Epidermal melanocyte (primary cell): ENCODE measurements around the gene SPHKAP.
"Not testable (repeated sequence)": the region's sequence is repeated elsewhere in the genome, so short reads cannot be mapped to it uniquely, and the experiment has no call there.

Experiments
- DNase-seq: peaks from one replicate; pipeline ENCODE4 v3.0.0; 2011; ENCODE audit warnings: low spot score; ENCODE audit not compliant: insufficient read length

SPHKAP gene, protein sequence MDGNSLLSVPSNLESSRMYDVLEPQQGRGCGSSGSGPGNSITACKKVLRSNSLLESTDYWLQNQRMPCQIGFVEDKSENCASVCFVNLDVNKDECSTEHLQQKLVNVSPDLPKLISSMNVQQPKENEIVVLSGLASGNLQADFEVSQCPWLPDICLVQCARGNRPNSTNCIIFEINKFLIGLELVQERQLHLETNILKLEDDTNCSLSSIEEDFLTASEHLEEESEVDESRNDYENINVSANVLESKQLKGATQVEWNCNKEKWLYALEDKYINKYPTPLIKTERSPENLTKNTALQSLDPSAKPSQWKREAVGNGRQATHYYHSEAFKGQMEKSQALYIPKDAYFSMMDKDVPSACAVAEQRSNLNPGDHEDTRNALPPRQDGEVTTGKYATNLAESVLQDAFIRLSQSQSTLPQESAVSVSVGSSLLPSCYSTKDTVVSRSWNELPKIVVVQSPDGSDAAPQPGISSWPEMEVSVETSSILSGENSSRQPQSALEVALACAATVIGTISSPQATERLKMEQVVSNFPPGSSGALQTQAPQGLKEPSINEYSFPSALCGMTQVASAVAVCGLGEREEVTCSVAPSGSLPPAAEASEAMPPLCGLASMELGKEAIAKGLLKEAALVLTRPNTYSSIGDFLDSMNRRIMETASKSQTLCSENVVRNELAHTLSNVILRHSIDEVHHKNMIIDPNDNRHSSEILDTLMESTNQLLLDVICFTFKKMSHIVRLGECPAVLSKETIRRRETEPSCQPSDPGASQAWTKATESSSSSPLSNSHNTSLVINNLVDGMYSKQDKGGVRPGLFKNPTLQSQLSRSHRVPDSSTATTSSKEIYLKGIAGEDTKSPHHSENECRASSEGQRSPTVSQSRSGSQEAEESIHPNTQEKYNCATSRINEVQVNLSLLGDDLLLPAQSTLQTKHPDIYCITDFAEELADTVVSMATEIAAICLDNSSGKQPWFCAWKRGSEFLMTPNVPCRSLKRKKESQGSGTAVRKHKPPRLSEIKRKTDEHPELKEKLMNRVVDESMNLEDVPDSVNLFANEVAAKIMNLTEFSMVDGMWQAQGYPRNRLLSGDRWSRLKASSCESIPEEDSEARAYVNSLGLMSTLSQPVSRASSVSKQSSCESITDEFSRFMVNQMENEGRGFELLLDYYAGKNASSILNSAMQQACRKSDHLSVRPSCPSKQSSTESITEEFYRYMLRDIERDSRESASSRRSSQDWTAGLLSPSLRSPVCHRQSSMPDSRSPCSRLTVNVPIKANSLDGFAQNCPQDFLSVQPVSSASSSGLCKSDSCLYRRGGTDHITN (N-terminal part only)

DNA sequence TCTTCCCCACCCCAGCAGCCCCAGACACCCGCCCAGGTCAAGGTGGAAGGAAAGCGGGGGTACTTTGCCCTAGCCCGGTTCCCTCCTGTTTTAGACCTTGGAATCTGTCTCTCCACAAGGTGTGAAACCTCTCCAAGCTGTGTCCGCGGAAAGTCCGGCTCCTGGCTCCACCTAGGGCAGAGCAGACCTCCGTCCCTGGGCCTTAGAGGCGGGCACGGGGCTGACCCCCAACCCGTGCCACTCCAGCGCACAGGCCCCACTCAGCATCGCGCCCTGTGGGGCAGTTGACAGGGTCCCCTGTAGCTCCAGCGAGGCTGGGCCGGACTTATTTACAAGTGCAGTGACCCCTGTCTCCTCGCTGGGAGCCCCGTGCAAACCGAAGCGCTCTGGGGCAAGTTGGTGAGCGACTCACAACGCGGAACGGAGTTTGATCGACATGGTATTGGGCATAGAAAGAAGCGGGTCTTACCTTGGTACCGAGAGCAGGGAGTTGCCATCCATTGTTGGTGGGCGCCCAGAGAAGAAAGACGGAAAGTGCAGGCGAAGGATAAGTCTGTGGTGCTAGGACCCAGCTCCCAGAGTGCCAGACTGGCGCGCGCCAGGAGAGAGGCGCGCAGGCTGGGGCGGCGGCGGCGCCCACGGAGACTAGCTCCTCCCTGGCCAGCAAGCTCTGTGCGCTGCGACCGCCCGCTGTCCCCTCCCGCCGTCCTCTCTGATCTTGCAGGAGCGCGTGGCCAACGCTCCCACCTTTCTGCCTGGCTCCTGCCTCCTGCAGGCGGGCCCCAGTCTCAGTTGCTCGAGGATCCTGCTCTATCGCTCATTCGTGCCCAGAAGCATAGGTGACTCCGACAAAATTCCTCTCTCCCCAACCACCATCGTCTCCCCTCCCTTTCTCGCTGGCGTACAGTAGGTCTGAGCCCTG, at the start of gene SPHKAP:
Gene SPHKAP (minus strand): TSS at position 590 of the 922 bp plus-strand sequence. CDS start 89 bp downstream, at position 501.
- DNase-seq: no peak

GRCh38 chr2:228227466-228227865, 46.0 kb upstream of the SPHKAP start:
- DNase-seq: no peak

GRCh38 chr2:228224410-228224809, 42.9 kb upstream of the SPHKAP start:
- no peak for DNase-seq

DNA sequence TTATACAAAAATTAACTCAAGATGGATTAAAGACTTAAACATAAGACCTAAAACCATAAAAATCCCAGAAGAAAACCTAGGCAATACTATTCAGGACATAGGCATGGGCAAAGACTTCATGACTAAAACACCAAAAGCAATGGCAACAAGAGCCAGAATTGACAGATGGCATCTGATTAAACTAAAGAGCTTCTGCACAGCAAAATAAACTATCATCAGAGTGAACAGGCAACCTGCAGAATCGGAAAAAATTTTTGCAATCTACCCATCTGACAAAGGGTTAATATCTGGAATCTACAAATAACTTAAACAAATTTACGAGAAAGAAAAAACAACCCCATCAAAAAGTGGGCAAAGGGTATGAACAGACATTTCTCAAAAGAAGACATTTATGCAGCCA, 37.1 kb upstream of the SPHKAP start:
- DNase-seq: not testable (repeated sequence)

- no peak for DNase-seq
Observed at GRCh38 chr2:228197504-228197903, 16.0 kb upstream of the SPHKAP start.

GRCh38 chr2:228180181-228181097, 1.0 kb downstream of the SPHKAP start:
- DNase-seq: no peak

- DNase-seq: no peak
Observed at GRCh38 chr2:228167290-228167689, 14.2 kb downstream of the SPHKAP start.

DNA sequence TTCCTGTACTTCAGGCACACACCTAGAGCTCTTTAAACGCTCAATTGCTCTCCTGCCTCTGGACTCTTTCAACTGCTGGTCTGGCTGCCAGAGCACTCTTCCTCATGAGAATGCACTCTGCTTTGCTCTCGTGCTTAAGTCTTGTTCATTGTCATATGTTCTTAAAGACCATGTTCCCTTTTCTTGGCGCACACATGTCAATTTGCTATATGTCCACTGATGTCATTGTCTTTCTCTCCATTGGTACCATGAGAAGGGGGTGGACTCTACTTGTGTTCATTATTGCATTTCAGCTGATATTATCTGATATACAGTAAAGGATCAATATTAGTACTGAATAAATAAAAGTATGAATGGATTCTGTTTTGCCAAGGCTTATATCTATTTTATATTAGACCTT, 16.8 kb downstream of the SPHKAP start:
- DNase-seq: no peak

- DNase-seq: no peak
Observed at GRCh38 chr2:228157841-228158240, 23.6 kb downstream of the SPHKAP start.

- DNase-seq: no peak
Observed at GRCh38 chr2:228144961-228145360, 36.5 kb downstream of the SPHKAP start.

DNA sequence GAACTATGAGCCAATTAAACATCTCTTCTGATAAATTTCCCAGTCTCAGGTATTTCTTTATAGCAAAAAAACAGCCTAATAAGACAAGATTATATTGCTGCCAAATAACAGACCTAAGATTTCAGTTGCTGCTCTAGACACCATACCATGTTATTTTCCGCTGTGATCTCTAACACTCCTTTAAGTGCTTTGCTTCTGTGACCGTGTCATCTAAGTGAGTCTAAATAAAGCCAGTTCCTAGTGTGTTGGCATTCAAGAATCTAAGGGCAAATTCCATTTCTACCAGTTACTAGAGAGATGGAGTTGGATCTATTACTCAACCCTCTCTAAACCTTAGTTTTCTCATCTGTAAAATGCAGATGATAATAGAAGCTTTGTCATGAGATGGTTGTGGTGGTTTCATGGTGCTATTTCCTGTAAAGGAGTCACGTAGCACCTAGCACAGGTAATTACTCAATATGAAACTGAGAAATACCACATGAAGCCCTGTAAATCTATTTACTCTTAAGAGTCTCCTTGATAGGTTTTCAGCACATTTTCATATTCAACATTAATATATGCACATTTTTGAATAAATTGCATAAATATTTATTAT, 40.5 kb downstream of the SPHKAP start:
- DNase-seq: no peak

DNA sequence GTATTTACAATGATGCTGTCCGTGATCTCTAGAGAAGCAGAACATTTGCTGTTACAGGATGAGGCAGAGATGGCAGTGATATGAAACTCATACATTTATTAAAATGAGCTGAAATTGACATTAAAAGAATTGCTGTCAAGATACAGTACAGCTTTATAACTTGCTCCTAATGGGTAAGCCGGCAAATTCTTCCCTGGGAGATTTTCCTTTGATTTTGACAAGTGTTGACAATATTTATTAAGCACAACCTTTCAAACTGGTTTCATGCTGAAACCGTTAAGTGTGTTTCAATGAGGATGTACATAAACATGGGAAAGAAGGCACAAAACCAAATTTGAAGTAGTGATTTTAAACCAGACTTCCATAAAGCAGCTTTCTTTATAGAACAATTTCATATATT, 45.5 kb downstream of the SPHKAP start:
- no peak for DNase-seq

- DNase-seq: no peak
Observed at GRCh38 chr2:228135300-228135699, 46.2 kb downstream of the SPHKAP start.

GRCh38 chr2:228131833-228132232, 49.7 kb downstream of the SPHKAP start:
- DNase-seq: no peak

DNA sequence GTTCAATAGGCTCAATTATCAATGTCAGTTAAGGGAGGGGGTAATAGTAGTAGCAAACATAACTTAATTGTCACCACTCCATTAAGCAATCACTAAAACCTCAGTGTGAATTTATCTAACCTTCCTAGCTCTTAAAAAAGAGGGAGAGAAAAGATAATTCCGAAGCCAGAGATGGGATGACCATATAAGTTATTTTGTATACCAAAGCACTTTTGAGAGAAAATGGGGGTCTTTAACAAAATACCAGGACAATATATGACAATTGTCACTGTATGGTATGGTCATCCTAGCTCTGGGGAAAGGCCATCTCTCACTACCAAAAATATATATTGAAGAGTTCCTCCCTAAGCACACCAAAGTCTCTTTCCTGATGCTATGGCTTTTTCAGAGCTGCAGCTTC, 55.1 kb downstream of the SPHKAP start:
- no peak for DNase-seq

DNA sequence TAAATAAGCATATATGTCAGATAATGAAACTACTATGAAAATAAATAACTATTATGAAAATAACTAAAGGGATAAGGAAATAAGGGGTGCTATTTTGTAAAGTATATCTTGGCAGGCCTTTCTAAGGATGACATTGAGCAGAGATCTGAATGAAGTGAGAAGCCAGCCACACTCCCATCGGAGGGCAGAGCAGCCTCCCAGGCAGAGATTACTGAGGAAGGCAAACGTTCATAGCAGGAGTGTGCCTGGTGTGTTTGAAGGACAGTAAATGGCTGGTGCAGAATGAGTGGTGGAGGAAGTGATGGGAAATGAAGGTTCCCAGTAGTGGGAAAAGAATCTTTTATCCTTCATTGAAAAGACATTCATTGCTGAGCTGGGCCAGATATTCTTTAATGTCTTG, 62.5 kb downstream of the SPHKAP start:
- no peak for DNase-seq

DNA sequence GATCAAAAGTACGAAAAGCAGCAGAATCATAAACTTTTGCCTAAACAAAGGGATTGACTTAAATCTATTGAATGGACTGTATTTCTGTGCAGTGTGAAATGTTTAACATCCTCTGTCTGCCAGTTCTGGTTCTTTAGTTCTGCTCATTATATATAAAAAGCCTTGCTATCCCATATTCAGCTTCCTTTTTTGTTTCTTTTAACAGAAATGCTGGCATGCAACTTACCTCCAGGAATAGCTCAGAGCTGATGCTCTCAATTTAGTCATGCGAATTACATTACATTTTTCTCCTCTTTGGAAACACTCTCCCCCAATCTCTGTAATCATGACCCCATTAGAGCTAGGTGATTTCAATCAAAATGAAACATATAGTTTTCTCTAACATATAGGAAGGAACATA, 73.6 kb downstream of the SPHKAP start:
- DNase-seq: no peak

DNA sequence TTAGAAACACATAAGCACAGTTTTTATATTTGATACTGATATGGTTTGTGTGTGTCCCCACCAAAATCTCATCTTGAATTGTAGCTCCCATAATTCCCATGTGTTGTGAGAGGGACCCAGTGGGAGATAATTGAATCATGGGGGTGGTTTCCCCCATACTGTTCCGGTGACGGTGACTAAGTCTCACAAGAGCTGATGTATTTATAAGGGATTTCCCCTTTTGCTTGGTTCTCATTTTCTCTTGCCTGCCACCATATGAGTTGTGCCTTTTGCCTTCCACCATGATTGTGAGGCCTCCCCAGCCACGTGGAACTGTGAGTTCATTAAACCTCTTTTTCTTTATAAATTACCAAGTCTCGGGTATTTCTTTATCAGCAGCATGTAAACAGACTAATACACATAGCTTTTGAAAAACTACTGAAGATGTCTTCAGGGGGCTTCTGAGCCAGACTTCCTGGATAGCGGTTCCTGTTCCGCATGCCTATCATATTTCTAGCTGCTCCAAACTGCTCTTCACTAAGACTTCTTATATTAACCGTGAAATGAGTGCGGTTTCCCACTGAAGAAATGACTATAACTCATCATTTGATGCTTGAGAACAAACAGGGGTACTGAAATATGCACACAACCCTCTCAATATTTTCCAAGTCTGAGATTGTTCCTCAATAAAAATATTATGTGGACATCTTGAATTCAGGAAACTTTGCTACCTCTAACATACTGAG, 75.8 kb downstream of the SPHKAP start:
- DNase-seq: no peak
